CD4-positive, alpha-beta T cell treated with Interleukin-10 for 1 hour (primary cell): Measurements from ENCODE around the gene PUM1.

Source experiments
- DNase-seq: peaks from one replicate; pipeline ENCODE4 v3.0.0-alpha.2; 2020

The PUM1 gene

DNA sequence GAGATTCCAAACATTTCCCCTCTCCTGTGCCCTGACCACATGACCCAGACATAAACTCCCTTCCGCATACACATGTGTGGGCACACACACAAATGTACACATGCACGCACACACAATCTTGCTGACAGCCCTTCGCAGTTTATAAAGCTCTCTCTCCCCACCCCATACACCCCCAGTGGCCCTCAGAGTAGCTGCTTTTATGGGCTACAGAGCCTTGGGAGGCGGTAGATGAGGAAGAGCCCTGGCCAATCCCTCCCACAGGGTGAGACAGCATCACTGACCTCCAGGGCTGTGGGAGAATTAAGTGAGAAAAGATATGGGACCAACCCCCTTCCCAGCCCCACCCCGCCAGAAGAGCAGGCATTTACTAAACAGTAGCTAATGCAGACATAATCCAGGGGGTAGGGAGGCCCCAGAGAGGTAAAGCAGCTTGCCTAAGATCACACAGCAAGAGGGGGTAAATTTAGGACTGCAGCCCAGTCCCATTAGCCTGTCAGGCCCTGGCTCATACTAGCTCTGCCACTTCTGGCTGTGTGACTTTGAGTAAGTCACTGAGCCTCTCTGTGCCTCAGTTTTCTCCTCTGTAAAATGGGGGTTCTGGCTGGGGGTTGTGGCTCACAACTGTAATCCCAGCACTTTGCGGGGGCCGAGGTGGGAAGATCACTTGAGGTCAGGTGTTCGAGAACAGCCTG is 162.0 kb downstream of the PUM1 start:
- DNase-seq: no peak

DNA sequence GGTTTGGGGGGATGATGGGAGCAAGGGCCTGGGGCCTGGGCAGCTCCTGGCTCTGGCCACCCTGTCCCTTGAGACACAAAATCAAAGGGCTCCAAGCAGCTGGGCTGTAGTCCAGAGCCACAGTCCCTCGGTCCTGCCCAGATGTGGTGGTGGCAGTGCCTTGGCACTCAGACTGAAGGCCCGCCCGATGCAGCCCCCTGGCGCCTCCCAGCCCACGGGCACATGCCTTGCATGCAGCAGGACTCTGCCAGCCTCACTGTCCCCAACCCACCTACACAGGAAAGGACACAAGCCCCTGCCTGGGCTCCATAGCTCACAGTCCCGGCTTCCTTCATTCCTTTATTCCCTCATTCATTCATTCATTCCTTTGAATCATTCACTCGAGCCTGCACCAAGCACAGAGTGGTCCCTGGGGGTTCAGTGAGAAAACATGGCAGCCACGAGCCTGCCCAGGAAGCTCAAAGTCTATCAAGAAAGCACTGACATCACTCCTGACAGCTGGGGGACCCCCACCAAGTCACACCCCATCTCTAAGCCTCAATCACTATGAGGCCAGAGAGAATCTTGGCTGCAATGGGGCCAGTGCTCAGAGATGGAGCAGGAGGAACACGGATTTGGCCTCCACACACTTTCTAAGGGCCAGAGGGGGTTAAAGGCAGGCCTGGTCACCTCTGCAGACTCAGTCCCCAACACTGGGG is 162.8 kb downstream of the PUM1 start:
- DNase-seq: no peak

DNA sequence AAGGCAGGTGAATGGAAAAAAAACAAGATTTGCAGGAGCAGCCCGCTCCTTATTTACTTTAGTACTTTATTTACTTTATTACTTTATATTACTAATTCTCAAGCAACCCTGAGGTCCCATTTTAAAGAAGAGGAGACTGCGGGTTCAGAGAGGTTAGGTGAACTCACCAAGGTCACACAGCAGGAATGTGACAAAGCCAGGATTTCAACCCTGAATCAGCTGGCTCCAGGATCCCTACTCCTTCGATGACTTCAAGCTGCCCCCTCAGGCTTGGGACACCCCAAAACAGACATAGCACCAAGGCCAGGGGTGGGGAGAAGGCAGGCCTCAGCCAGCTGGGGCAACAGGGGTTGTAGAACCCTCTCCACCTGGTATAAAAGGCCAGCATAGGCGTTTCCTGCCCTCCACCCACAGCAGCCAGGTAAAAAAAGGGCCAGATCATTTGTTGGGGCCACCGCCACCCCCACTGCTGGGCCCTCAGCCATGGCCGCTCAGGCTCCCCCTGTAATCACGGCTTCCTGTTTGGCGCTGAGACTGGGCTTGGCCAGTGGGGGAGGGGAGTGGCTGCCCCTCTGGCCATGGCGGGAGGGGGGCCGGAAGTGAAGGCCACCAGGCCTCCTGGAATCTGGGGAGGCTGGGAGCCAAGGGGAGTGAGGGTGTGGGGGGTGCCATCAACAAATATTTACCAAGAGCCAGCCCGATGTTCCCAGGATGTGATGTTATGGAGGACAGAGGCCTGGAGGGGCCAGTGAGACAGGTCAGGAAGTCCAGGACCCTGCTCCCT is 163.5 kb downstream of the PUM1 start:
- no peak for DNase-seq

DNA sequence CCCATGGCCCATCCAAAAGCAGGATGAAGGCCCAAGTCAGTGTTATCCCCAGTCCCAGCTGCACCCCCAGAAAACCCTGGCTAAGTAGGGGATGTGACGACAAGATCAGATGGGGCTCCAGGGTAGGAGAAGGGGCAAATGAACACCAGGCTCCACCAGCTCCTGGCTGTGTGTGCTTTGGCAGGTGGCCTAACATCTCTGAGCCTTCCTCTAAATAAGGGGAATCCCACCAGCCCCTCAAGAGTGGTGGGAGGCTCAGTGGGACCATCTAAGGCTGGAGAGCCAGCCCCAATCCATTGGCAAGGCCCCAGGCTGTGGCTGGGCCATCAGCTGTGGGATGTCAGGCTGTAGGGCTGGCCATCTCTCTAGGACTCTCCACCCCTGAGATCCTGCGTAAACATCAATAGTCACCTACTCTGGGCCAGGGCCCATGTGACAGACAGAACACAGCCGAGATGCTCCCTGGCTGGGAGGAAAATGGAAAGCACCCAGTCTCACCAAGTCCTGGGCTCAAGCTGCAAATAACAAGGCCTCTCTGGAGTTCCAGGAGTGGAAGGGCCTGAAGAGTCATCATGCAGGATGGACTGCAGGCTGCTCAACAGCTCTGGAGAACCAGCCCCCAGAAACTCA is 164.5 kb downstream of the PUM1 start:
- DNase-seq: no peak

DNA sequence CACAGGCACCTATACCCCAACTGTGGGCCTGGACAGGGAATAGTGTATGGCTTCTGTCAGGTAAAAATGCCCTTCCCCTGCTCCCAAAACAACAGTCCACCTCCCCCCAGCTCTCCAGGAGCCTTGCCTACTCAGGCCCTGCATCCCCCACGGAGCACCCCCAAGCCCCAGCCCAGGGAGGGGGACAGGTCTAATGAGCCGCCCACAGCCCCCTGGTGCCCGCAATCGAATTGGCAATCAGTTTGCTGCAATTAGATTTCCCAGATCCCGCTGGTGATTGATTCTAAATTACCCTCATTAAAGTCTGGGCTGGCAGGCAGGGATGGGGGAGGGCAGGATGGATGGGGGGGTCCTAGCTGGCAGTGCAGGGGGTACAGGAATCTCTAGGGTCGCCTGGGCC is 165.0 kb downstream of the PUM1 start:
- DNase-seq: no peak

DNA sequence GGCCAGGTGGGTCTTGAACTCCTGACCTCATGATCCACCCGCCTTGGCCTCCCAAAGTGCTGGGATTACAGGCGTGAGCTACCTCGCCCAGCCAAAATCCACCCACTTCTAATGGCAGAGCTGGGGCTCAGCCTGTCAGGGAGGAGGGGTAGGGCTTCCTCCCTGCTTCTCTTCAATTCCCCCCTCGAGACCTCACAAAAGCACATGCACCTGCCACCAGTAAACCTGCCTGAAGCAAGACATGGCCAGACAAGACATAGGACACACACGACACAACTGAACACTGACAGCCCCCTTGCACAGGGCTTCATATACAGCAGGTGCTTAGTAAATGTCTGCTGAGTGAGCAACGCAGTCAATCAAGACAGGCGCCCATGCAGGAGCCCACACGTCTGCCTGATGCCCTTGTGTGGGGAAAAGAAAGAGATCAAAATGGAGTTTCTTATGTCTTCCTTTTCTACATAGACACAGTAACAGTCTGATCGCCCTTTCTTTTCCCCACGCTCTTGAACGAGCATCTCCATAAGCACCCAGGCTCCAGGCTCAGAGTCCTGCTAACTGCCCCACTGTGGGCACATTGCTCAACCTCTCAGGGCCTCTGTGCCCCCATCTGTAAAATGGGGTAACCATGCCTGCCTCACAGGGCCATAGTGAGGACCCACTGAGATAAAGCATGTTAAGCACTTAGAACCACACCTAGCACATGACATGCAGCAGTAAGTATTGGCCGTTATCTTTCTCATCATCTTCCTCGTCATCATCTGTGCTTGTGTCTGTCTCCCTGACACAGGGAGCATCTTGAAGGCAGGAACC is 165.7 kb downstream of the PUM1 start:
- no peak for DNase-seq

DNA sequence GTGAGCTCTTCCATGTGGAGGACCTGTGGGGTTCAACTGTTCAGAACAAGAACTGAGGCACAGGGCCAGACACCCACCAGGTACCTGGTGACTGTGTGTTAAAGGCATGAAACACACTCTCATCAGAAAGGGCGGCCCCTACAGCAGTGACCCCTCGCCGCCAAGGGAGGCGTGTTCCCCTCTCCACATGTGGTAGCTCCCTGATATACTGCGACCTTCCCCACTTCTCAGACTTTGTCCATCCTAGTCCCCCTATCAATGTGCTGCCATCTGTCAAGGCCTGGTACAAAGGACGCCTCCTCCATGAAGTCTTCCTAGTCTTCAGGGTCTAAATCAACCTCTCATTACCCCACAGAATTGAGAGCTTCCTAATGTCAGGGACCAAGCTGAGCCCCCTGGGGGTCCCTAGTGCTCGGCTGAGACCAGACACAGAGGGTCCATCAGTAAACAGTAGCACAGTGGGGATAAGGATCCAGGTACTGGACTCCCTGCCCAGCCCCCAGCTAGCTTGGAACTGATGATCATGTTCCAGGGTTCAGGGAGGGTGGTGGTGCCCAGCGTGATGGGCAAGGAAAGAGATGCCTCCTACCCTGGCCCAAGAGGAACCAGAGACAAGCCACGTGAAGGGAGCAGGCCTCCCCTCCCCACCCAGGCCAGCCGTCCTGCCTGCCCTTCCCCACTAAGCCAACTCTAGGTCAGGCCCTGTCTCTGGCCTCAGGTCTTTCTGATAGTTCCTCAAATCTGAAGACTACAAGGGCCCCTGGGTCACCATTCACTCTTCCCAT is 167.3 kb downstream of the PUM1 start:
- DNase-seq: no peak

DNA sequence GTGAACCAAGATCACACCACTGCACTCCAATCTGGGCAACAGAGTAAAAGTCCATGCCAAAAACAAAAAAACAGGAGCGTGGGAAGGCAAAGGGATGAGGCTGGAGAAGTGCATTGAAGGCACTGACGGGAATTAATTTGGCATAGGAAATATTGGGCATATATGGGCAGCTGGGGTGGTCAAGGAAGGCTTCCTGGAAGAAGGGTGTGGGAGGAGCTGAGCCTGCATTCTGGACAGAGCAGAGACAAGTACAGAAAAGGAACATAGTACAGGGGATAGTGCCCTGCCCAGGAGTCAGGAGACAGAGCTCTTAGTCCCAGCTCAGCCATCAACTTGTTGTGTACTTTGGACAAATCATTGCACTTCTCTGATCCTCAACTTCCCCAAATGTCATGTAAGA is 168.6 kb downstream of the PUM1 start:
- no peak for DNase-seq

DNA sequence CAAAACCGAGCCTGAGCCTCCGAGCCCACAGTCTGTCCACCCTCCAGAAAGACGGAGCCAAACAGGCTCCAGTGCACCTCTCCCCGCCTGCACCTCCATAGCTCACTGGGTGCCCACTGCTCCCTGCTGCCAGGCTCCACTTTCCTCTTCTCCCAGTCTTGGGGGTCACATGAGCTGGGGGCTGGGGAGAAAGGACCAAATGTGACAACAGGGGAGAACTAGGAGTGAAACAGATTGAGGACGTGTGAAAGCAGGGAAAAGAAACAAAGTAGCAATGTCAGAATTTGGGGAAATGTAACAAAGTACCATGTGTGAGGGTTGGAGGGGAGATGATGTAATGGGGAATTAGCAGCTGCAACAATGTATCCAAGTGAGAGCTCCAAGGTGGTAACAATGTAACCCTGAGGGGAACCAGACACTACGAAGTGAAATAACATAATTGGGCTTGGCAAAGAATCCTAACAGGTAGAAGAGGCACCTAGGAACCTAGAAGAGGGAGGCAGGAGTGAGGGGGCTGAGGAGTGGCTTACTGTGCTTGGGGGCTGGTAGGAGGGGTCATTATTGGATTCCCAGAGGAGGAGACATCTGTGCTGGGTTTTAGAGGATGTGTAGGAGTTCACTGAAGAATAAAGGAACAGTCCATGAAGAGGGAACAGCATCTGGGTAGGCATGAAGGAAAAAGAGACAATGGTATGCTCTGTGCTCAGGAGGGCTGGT is 169.4 kb downstream of the PUM1 start:
- no peak for DNase-seq

DNA sequence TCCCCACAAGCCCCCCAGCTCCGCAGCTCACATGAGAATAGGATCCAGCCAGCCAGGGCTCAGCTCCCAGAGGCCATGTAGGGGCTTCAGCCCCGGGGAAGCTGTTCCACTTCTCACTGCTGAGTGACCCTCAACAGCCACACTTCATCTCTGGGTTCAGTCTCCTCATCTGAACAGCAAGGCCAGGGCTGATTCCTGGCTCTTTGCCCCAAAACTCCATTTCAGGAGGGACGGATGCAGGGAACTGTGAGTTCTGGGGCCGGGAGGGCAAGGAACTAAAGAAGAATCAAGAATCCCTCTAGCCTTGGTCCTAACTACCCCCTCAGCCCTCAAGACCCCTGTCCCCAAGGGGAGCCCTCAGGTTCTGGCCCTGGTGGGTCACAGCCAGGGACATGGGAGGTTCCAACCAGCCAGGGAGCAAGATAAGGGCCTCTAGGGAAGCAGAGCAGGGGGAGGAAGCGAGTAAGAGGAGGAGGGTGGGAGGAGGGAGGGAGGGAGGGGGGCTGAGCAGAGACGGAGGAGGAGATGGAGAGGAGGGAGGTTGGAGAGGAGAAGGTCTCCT is 170.1 kb downstream of the PUM1 start:
- DNase-seq: no peak

DNA sequence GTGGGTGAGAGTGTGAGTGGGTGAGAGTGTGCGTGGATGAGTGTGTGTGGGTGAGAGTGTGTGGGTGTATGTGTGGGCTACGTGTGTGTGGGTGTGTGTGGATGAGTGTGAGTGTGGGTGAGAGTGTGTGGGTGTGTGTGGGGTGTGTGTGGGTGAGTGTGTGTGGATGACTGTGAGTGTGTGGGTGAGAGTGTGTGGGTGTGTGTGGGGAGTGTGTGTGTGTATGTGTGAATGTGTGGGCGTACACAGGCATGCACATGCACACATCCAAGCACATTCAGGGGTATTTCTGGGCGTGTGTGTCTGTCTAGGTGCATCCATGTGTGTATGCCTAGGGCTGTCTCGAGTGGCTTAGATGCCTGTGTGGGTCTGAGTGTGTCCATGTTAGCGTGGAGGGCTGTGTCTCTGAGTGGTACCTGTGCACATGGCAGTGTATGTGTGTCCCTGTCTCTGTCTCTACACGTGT is 171.0 kb downstream of the PUM1 start:
- DNase-seq: no peak

DNA sequence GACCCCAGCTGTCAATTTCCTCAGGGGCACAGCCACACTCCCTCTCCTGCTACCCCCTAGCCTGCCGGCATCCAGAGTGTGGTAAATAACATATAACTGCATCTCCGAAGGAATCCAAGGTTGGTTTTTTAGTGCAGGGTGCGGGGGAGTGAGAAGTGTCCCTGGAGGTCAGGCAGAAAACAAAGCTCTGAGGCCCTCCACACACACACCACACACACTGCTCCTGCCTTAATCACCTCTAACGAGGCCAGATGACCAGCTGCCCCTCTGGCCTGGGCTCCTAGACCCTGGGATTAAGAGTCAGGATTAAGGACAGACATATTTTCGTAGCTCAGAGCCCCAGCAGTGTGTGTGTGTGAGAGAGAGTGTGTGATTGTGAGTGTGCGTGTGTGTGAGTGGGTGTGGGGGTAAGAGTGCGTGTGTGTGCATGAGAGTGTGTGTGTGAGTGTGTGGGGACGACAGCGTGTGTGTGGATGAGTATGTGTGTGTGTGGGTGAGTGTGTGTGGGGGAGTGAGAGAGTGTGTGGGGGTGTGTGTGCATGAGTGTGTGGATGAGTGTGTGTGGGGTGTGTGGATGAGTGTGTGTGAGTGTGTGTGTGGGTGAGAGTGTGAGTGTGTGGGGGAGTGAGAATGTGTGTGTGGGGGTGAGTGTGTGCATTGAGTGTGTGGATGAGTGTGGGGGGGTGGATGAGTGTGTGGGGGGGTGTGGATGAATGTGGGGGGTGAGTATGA is 171.6 kb downstream of the PUM1 start:
- DNase-seq: no peak

DNA sequence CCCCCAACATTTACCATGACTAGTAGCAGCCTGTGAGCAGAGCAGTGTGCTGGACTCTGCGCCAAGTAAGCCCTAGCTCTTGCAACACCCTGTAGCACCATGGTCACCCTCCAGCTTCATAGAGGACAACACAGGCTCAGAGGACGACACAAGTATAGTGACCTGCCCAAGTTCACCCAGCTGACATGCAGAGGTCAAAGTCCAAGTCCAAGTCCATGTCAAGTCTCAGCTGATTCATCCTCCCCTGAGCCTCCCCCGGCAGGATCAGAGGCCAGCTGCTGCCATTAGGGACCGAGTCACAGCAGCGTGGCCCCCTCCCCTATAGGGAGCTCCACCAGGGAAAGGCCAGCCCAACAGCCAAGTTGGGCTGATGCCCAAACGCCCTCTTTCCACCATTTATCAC is 172.8 kb downstream of the PUM1 start:
- DNase-seq: no peak

DNA sequence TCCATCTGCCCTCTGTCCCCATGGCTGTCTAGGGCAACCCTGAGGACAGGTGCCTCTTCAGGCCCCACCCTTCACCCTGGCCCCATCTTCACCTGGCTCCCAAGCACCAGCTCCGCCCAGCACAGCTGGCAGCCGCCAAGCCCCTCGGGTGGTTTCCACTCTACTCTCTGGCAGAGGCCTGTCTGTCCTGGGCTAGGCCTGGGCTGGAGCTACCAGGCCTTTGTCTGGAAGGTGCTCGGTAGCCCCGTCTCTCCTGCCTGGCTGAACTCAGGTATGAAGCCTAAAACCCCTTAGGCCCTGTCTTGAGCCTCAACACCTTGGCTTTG is 174.3 kb downstream of the PUM1 start:
- no peak for DNase-seq

DNA sequence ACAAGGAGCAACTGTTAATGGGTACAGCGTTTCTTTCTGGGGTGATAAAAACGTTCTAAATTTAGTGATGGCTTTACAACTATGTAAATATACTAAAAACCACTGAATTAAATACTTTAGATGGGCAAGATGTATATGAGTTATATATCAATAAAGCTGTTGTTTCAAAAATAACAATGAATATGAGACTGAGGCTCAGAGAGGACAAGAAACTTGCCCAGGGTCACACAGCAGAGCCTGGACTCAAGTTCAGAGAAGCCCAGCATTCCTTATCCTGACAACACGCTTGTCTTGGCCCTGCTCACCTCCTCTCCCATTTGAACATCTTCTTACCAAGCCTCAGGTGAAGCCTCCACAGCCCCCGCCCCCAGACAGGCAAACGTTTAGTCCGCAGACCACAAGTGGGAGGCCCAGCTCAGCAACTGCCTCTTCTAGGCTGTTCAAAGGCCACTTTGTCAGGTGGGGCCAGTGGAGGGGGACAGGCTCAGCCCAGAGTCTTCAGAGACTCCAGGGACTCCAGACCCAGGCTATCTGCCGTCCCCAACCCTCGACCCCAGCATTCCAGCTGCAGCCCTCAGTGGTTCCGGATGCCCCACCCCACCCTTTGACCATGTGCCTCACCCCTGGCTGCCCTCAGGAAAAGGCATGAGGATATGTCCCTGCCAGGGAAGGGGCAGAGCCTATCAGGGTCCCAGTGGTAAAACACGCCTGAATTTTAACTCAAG is 174.9 kb downstream of the PUM1 start:
- DNase-seq: no peak

DNA sequence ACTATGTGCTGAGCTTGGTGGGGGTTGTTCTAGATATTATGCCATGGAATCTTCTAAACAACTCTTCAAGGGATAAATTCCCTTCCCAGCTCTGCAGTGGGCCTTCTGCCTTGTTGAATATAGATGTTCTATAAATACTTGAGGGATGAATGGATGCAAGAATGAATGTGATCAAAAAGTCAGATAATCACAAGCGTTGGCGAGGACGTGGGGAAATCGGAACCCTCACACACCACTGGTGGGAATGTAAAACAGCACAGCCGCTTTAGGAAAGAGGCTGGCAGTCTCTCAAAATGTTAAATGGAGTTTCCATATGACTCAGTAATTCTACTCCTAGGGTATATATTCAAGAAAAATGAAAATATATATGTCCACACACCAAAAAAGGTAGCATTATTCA is 176.0 kb downstream of the PUM1 start:
- DNase-seq: no peak

DNA sequence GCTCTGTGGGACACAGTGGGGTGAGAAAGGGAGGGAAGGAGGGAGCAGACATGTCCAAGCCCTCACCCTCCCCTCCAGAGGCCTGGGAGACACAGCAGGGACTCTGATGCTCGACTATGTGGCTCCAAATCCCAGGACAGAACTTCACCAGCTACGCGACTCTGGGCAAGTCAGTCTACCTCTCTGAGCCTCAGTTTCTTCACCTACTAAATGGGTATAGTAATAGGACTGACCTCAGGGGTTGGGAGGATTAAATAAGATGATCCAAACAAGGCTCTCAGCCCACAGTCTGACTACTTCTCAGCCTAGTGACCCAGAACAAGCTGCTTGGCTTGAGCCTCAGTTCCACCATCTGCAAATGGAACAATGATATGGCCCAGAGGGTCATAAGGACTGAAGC is 176.5 kb downstream of the PUM1 start:
- no peak for DNase-seq

DNA sequence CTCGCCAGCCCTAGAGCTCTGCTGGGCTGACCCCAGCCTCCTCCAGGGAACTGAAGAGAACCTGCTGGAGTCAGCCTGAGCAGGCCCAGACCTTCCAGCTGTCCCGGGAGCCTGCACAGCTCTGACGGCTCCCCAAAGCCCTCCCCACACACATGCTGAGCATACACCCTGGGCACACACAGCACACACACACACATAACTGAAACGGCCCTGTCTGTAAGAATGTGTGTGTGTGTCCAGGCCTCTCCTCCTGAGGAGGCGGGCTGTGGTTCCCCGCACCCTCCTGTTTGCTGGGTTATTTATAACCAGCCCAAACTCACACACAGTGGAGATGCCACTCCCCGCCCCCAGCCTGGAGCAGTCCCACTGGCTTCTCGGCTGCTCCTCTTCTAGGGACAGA is 177.1 kb downstream of the PUM1 start:
- DNase-seq: no peak
